GM12892 (cell line): ENCODE measurements around the gene RPE65.
"Not testable (repeated sequence)": the region's sequence is repeated elsewhere in the genome, so short reads cannot be mapped to it uniquely, and the experiment has no call there.

Source experiments
- DNase-seq: peaks from one replicate; pipeline ENCODE4 v3.0.0; 2011; ENCODE audit not compliant: insufficient read length
- FAIRE-seq: peaks from 2 replicates; lab custom pipeline; 2011; peaks lifted over from hg19 to GRCh38; lab: Jason Lieb, UNC
- POLR2A ChIP-seq: IDR thresholded peaks from 2 replicates; pipeline ENCODE4 v1.6.1; 2011; ENCODE audit warnings: low read depth, low read length, control low read depth
- POLR2AphosphoS5 ChIP-seq: IDR thresholded peaks from 2 replicates; pipeline ENCODE4 v1.6.1; 2011; ENCODE audit warnings: low read depth, low read length, control low read depth
- TAF1 ChIP-seq: IDR thresholded peaks from 2 replicates; pipeline ENCODE4 v1.6.1; 2011; ENCODE audit warnings: low read depth, mild to moderate bottlenecking, control low read depth, low read length, borderline replicate concordance

RPE65 gene

GRCh38 chr1:68478662-68479061 is 28.9 kb upstream of the RPE65 start:
- no peak for DNase-seq
- TF ChIP-seq TAF1 = no peak
- no peak for TF ChIP-seq POLR2A
- TF ChIP-seq POLR2AphosphoS5 = no peak
- FAIRE-seq = no peak

- FAIRE-seq, DNase-seq: not testable (repeated sequence)
Observed at GRCh38 chr1:68476626-68477025, 26.9 kb upstream of the RPE65 start.

- DNase-seq (no peak), FAIRE-seq (no peak)
- TF ChIP-seq TAF1 = no peak
- no peak for TF ChIP-seq POLR2AphosphoS5
- TF ChIP-seq POLR2A = no peak
Observed at GRCh38 chr1:68473060-68473459, 23.3 kb upstream of the RPE65 start.

DNA sequence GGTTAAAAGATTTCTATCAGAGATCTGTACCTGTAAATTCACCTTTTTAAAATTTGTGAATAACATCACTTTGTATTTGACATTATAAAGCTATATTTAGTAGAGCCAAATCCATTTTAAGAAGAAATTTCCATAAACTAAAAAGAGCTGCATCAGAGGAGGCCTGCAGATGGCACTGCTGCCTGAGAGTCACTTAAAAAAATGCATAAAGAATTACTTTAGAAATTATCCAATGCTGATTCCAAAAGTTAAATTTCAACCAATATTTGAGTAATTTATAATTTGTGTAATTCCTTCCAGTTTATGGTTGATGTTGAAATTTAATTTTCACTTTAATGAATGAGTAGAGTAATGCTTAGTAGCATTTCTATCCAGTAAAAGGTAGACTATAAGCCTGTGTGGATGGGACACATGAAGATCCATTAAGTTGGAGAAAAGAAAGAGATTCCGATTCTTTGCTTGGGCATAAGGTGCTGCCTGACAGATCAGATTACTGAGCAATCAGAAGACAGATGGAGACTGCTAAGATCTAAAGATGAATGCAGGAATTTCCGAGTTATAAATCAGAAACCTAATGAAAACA is 20.7 kb upstream of the RPE65 start:
- TF ChIP-seq TAF1 = no peak
- TF ChIP-seq POLR2AphosphoS5 = no peak
- TF ChIP-seq POLR2A = no peak
- no peak for DNase-seq
- no peak for FAIRE-seq

DNA sequence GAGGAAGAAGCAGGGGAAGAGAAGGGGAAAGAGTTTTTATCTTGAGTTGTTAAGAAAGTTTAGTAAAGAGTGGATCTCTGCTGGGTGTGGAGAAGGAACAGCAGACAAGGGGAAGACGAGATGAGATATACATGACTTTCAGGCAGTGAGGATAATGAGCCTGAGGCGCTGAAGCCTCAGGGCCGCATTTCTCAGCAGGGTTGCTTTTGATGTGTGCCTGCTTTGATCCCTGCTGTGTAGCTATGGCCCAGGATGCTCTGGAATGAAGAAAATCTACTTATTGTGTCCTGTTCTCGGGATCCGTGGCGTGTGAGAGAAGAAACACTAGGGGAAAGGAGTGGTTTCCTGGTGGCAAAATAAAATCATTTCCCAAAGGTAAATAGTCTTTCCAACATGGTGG is 15.1 kb upstream of the RPE65 start:
- DNase-seq (no peak), FAIRE-seq (no peak)
- TF ChIP-seq POLR2AphosphoS5 (no peak), TAF1 (no peak), POLR2A (no peak)

- DNase-seq (no peak), FAIRE-seq (no peak)
- TF ChIP-seq TAF1 = no peak
- no peak for TF ChIP-seq POLR2AphosphoS5
- TF ChIP-seq POLR2A = no peak
Observed at GRCh38 chr1:68460935-68461334, 11.2 kb upstream of the RPE65 start.

DNA sequence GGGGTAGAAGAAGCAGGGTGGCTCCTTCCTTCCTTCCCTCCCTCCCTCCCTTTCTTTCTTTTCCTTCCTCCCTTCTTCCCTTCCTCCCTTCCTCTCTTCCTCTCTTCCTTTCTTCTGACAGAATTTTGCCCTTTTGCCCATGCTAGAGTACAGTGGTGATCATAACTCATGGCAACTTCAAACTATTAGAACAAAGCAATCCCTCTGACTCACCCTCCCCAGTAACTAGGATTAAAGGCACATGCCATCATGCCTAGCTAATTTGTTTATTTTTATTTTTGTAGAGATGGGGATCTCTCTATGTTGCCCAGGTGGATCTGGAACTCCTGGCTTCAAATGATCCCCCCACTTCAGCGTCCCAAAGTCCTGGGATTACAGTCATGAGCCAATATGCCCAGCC is 10.0 kb upstream of the RPE65 start:
- DNase-seq = no peak
- no peak for TF ChIP-seq TAF1
- TF ChIP-seq POLR2A = no peak
- TF ChIP-seq POLR2AphosphoS5 = no peak
- FAIRE-seq = no peak

DNA sequence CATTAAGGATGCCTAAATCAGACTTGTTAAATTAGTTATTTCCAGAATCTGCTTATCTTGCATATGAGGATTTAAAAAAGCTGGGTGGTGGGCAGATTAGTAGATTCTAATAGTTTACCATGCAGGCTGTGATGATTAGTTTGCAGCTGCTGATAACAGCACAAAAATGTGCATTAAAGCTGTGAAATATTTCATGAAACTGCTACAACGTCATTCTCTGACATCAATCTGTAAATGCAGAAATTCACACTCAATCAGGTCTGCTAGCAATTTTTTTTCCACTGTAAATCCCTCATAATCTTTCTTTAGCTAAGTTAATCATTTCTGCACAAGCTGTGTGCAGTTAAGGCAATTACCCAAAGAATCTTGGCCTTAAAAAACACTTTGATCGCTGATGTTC is 9.3 kb upstream of the RPE65 start:
- no peak for DNase-seq
- no peak for FAIRE-seq

GRCh38 chr1:68456202-68456601 is 6.4 kb upstream of the RPE65 start:
- FAIRE-seq (no peak), DNase-seq (no peak)
- TF ChIP-seq POLR2A = no peak
- TF ChIP-seq TAF1 = no peak
- TF ChIP-seq POLR2AphosphoS5 = no peak

More for the DNA sequence above, 9.3 kb upstream of the RPE65 start:
- no peak for TF ChIP-seq POLR2A

DNA sequence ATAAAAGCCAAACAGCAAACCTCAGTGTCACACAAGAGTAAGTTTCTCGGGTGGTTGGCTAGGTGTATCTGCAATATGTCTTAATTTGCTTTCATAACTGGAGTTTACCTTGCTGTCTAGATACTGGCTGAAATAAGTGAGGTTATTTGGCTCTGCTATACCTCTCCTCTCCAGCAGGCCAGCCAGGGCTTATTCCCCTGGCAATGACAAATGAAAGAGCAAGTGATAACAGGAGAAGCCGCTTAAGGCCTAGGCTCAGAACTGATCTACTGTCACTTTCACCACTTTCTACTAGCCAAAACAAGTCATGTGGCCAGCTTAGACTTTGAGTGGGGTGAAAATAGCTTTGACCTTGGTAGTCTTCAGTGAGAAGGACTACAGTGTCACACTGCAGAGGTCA is 4.8 kb upstream of the RPE65 start:
- no peak for DNase-seq
- no peak for FAIRE-seq

DNA sequence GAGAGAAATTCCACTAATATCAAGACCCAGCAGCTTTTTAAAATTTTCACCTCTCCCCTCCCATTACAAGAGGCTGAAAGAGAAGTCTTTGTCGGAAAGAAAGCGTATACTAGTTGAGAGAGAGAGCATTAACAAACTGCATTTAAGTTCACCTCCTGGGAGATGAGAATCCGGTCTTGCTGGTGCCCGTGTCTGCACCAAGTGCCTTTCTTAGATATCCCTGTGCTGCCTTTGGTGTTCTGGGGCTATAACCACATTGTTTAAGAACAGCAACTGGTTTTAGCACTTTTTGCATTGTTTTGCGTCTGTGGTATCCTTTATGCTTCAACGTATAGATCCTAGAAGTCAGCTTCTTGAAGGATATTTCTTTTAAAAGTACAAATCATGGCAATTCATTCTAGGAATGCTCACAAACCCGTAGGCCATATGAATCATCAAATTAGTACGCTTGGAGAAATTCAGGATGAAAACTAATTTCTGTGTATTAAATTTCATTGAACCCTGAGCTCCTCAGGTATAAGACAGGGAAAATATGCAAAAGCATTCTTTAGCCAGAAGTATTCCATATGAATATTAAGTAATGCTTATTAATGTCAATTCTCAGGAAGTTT is 3.4 kb upstream of the RPE65 start:
- FAIRE-seq (no peak), DNase-seq (no peak)
- TF ChIP-seq POLR2A (no peak), POLR2AphosphoS5 (no peak), TAF1 (no peak)

More for the DNA sequence above, 4.8 kb upstream of the RPE65 start:
- TF ChIP-seq TAF1 (no peak), POLR2AphosphoS5 (no peak), POLR2A (no peak)

DNA sequence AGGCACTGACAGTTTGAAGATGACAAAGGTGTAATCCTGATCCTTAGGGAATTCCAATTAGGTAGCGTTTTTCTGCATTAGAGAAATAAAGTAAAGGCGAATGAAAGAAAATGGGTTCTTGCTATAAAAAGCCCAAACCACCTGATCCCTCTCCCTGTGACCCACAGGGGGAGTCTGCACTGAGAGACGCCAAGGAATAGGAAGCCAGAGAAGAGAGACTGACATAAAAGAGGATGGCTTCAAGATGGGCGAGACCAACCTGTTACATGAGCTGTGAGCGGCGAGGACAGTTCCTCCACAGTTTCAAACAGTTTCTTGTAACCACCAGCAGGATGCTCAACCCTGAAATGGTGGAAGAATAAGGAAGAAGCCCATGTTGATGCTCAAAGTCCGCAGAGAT is 1.4 kb downstream of the RPE65 start:
- FAIRE-seq (no peak), DNase-seq (no peak)
- TF ChIP-seq POLR2A = no peak
- TF ChIP-seq POLR2AphosphoS5 = no peak

- no peak for FAIRE-seq
- DNase-seq = no peak
- no peak for TF ChIP-seq POLR2AphosphoS5
- no peak for TF ChIP-seq POLR2A
- no peak for TF ChIP-seq TAF1
Observed at GRCh38 chr1:68445709-68446108, 4.0 kb downstream of the RPE65 start.
